NCI-H2227 (cell line): Measurements from ENCODE around the gene SHH.
"Not testable (repeated sequence)": the region's sequence is repeated elsewhere in the genome, so short reads cannot be mapped to it uniquely, and the experiment has no call there.

Experiments used
- DNase-seq: peaks from one replicate; lab custom pipeline; 2025; ENCODE audit not compliant: unreplicated experiment; lab: John Stamatoyannopoulos, UW

SHH gene

GRCh38 chr7:155843426-155844018, 31.3 kb upstream of the SHH start:
- no peak for DNase-seq

- DNase-seq, result no peak
Measured at GRCh38 chr7:155842496-155843265, 30.4 kb upstream of the SHH start.

- DNase-seq, result no peak
Measured at GRCh38 chr7:155840909-155841308, 28.6 kb upstream of the SHH start.

GRCh38 chr7:155840262-155840885, 28.1 kb upstream of the SHH start:
- DNase-seq, result no peak

GRCh38 chr7:155839461-155839860, 27.2 kb upstream of the SHH start:
- DNase-seq, result no peak

- not testable (repeated sequence) for DNase-seq
Measured at GRCh38 chr7:155838312-155838711, 26.0 kb upstream of the SHH start.

GRCh38 chr7:155837126-155837479, 24.8 kb upstream of the SHH start:
- DNase-seq, result no peak

GRCh38 chr7:155836216-155837125, 24.2 kb upstream of the SHH start:
- no peak for DNase-seq

- DNase-seq, result no peak
Measured at GRCh38 chr7:155835446-155836215, 23.4 kb upstream of the SHH start.

GRCh38 chr7:155834486-155835048, 22.3 kb upstream of the SHH start:
- DNase-seq, result no peak

- no peak for DNase-seq
Measured at GRCh38 chr7:155833651-155834050, 21.4 kb upstream of the SHH start.

GRCh38 chr7:155832581-155832981, 20.3 kb upstream of the SHH start:
- DNase-seq, result no peak

- no peak for DNase-seq
Measured at GRCh38 chr7:155831807-155832524, 19.7 kb upstream of the SHH start.

GRCh38 chr7:155830961-155831806, 18.9 kb upstream of the SHH start:
- DNase-seq, result no peak

GRCh38 chr7:155829796-155830470, 17.7 kb upstream of the SHH start:
- no peak for DNase-seq

GRCh38 chr7:155825336-155825735, 13.1 kb upstream of the SHH start:
- DNase-seq, result no peak

- no peak for DNase-seq
Measured at GRCh38 chr7:155824227-155824886, 12.1 kb upstream of the SHH start.

GRCh38 chr7:155821851-155822250, 9.6 kb upstream of the SHH start:
- no peak for DNase-seq
